Esophagus (tissue), 2 donors: ENCODE results near the gene PIP4K2B. TPM values are rescaled to one million over a fixed set of nuclear protein-coding genes. Genes with fewer than 3 reads are reported as not detected.
"Not testable (repeated sequence)": the region's sequence is repeated elsewhere in the genome, so short reads cannot be mapped to it uniquely, and the experiment has no call there.

Experiments used
- H3K27ac ChIP-seq, 2 donors: one replicate each; pipeline ENCODE4 v1.5.1; 2013; ENCODE audit warnings: low read depth in 2 of 2, mild to moderate bottlenecking in 2 of 2, inconsistent platforms in 1 of 2, low read length in 1 of 2, moderate library complexity in 1 of 2
- H3K27me3 ChIP-seq, 2 donors: one replicate each; pipeline ENCODE4 v1.6.1; 2013; ENCODE audit warnings: low read length in 2 of 2, control low read depth in 1 of 2, mild to moderate bottlenecking in 1 of 2; ENCODE audit not compliant: insufficient read depth in 2 of 2, control insufficient read depth in 1 of 2
- H3K36me3 ChIP-seq, 2 donors: one replicate each; pipeline ENCODE4 v1.6.1; 2013; ENCODE audit warnings: low read length in 1 of 2; ENCODE audit not compliant: control insufficient read depth in 2 of 2, insufficient read depth in 2 of 2
- H3K4me1 ChIP-seq, 2 donors: one replicate each; pipeline ENCODE4 v1.6.1; 2013; ENCODE audit warnings: low read length in 1 of 2; ENCODE audit not compliant: control insufficient read depth in 2 of 2, insufficient read depth in 2 of 2
- H3K4me3 ChIP-seq, 2 donors: one replicate each; pipeline ENCODE4 v1.5.1; 2013; ENCODE audit warnings: low read length in 2 of 2, mild to moderate bottlenecking in 2 of 2, low read depth in 1 of 2, moderate library complexity in 1 of 2
- H3K9me3 ChIP-seq, 2 donors: one replicate each; pipeline ENCODE4 v1.6.1; 2013; ENCODE audit warnings: mild to moderate bottlenecking in 2 of 2, low read depth in 1 of 2, low read length in 1 of 2, moderate library complexity in 1 of 2; ENCODE audit not compliant: control insufficient read depth in 2 of 2, insufficient read depth in 1 of 2
- WGBS, 2 donors: extraction: QIAGEN DNeasy Blood & Tissue Kit; methylation state at CpG; one replicate each; pipeline ENCODE4 v1.1.7; 2013; 5-methylcytosine and 5-hydroxymethylcytosine counted together
- polyA plus RNA-seq, 2 donors: library from polyadenylated mRNA; stranded (reverse); fragments of 200-250 nt; gene quantifications; one replicate each; pipeline ENCODE4 v1.2.3, GENCODE V29; 2013
- donor health status: healthy with polysubstance abuse.
- donor health status: Bipolar disorder and iron deficiency.

PIP4K2B gene
- polyA plus RNA-seq, 2 donors = 7.7 to 11.1 TPM

GRCh38 chr17:38798614-38799500 lies 499 bp downstream of the PIP4K2B start:
- WGBS, 2 donors = 0 to 1% methylated on average over 45 to 53 of the region's 53 CpGs
- Histone ChIP-seq H3K9me3 (no peaks in the 10 kb centered on the region), H3K36me3 (peaks cover 10 to 12% of the 10 kb centered on the region in 2 donors), H3K4me3 (peak overlapping the region; percentile 59 to 90), H3K4me1 (peaks cover 4 to 9% of the 10 kb centered on the region in 2 donors), H3K27me3 (no peaks in the 10 kb centered on the region), H3K27ac (peak overlapping the region; percentile 89 to 100)

DNA sequence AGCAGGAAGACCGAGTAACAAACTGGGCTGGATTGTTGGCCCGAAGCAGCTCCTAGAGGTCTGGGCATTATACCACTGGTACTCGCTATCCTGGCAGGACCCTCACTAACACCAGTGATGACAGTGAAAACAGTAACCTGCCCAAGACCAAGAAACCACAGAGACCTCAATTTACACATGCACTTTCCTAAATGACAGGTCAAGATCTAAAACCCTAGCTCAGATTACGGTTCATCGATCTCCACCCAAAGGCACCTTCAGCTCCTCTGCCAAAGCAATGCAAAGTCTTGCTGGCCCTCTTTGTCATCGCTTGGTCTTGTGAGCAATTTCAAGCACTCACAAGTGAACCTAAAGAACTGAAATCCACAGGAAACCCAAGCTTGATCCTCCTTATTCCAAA lies 1.5 kb downstream of the PIP4K2B start:
- H3K4me1 ChIP-seq = peaks cover 6 to 9% of the 10 kb centered on the region in 2 donors
- no peaks in the 10 kb centered on the region for H3K27me3 ChIP-seq
- H3K27ac ChIP-seq = no peak overlapping the region
- 70 to 77% methylated on average over 6 of the region's 6 CpGs for WGBS, 2 donors
- H3K4me3 ChIP-seq = peak overlapping the region in 1 of 2 donors; percentile 59
- peaks cover 10 to 12% of the 10 kb centered on the region in 2 donors for H3K36me3 ChIP-seq
- H3K9me3 ChIP-seq = no peaks in the 10 kb centered on the region

DNA sequence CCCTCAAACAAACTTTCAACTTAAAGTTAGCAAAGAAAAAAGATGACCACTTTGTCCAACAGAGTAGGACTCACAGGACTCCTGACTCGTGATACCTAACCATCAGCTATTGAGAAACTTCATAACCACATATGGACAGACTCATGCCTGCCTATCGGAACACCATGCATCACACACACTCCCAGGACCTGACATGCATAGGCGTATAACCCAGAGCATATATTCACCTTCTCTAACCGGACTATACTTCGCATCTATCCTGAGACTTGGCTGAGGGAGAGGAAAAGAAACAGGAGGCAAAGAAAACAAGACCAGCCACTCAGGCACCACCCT lies 2.2 kb downstream of the PIP4K2B start:
- no peaks in the 10 kb centered on the region for H3K27me3 ChIP-seq
- H3K4me3 ChIP-seq = peak overlapping the region in 1 of 2 donors; percentile 14
- H3K27ac ChIP-seq = peak overlapping the region in 1 of 2 donors; percentile 37
- H3K36me3 ChIP-seq = peaks cover 8% of the 10 kb centered on the region in 2 donors
- peaks cover 6 to 9% of the 10 kb centered on the region in 2 donors for H3K4me1 ChIP-seq
- H3K9me3 ChIP-seq = no peaks in the 10 kb centered on the region
- 71 to 75% methylated on average over 5 of the region's 5 CpGs for WGBS, 2 donors

GRCh38 chr17:38796451-38797157 lies 2.8 kb downstream of the PIP4K2B start:
- H3K27ac ChIP-seq = peak overlapping the region in 1 of 2 donors; percentile 0
- peak overlapping the region in 1 of 2 donors; percentile 14 for H3K4me3 ChIP-seq
- no peaks in the 10 kb centered on the region for H3K9me3 ChIP-seq
- peaks cover 6 to 9% of the 10 kb centered on the region in 2 donors for H3K4me1 ChIP-seq
- H3K27me3 ChIP-seq = no peaks in the 10 kb centered on the region
- peaks cover 3 to 4% of the 10 kb centered on the region in 2 donors for H3K36me3 ChIP-seq
- 67 to 74% methylated on average over 5 of the region's 5 CpGs for WGBS, 2 donors

DNA sequence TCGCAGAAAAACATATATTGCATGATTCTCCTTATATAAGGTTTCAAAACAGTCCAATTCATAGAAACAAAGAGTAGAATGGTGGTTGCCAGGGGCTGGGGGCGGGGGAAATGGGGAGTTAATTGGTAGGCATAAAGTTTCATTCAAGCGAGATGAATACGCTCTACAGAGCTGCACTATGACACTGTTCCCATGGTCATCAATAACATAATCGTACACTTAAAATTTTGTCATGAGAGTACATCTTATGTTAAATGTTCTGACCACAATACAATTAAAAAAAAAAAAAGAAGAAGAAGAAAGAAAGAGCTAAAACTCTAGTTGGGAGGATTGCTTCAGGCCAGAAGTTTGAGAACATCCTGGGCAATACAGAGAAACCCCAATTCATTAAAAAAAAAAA lies 5.1 kb downstream of the PIP4K2B start:
- H3K27ac ChIP-seq = no peak overlapping the region
- WGBS, 2 donors = 94 to 97% methylated on average over 5 of the region's 5 CpGs
- H3K9me3 ChIP-seq = no peaks in the 10 kb centered on the region
- H3K36me3 ChIP-seq = peaks cover 0 to 3% of the 10 kb centered on the region in 2 donors
- H3K4me3 ChIP-seq = no peak overlapping the region
- peaks cover 6 to 9% of the 10 kb centered on the region in 2 donors for H3K4me1 ChIP-seq
- no peaks in the 10 kb centered on the region for H3K27me3 ChIP-seq

DNA sequence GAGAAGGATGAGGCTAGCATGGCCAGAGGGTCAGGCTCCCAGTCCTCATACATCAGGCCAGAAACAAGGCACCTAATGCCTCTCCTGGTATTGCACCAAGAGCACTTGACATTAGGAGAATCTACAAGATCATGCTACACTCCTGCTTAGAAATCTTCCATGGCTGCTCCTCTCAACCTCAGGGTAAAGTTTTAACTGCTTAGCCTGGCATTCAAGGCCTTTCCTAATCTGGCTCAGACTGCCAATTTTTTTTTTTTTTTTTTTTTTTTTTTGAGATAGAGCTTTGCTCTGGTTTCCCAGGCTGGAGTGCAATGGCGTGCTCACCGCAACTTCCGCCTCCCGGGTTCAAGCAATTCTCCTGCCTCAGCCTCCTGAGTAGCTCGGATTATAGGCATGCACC lies 8.2 kb downstream of the PIP4K2B start:
- H3K27ac ChIP-seq = no peak overlapping the region
- peaks cover 5 to 8% of the 10 kb centered on the region in 2 donors for H3K36me3 ChIP-seq
- H3K27me3 ChIP-seq = no peaks in the 10 kb centered on the region
- H3K4me1 ChIP-seq = peaks cover 0 to 4% of the 10 kb centered on the region in 2 donors
- 98 to 99% methylated on average over 5 of the region's 5 CpGs for WGBS, 2 donors
- H3K4me3 ChIP-seq = no peak overlapping the region
- H3K9me3 ChIP-seq = no peaks in the 10 kb centered on the region

GRCh38 chr17:38790148-38790707 lies 9.1 kb downstream of the PIP4K2B start:
- H3K27ac ChIP-seq, H3K4me3 ChIP-seq, H3K27me3 ChIP-seq, H3K9me3 ChIP-seq, H3K4me1 ChIP-seq: not testable (repeated sequence)
- peaks cover 10 to 14% of the 10 kb centered on the region in 2 donors for H3K36me3 ChIP-seq
- WGBS, 2 donors = 73 to 77% methylated on average over 13 of the region's 13 CpGs

DNA sequence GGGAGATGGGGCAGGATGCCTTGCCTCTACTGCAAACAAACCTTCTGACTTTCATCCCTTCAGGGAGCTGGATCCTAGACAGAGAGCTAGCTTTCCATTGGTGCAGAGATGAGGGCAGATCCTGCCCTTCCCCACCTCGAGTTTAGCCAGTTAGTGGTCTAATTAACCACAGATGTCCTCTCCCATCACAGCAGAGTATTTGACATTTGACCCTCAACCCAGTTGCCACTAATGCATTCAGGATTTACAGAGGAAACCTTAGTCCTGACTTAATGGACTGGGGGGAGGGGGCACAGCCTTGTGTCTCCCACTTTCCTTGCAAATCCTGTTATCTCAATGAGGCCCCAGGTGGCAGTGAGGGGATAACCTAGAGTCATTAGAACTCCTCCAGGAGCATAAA lies 10.2 kb downstream of the PIP4K2B start:
- Histone ChIP-seq H3K36me3 (peaks cover 10 to 14% of the 10 kb centered on the region in 2 donors), H3K9me3 (no peaks in the 10 kb centered on the region), H3K4me1 (peaks cover 0 to 4% of the 10 kb centered on the region in 2 donors), H3K27me3 (no peaks in the 10 kb centered on the region), H3K4me3 (no peak overlapping the region), H3K27ac (no peak overlapping the region)
- 5 to 18% methylated on average over 1 of the region's 1 CpG for WGBS, 2 donors

- 97 to 98% methylated on average over 4 of the region's 4 CpGs for WGBS, 2 donors
- H3K27me3 ChIP-seq, H3K27ac ChIP-seq, H3K4me1 ChIP-seq, H3K4me3 ChIP-seq, H3K9me3 ChIP-seq: not testable (repeated sequence)
- H3K36me3 ChIP-seq = peaks cover 10 to 20% of the 10 kb centered on the region in 2 donors
These were observed 11.4 kb downstream of the PIP4K2B start for GRCh38 chr17:38787999-38788398.
